ENCODE data around the gene SIPA1L3.

- TF ChIP-seq CTCF (IDR thresholded peaks at IDR 0.05) (no peak), POLR2A (IDR thresholded peaks at IDR 0.05) (no peak)
These were observed 275.7 kb downstream of the SIPA1L3 start for GRCh38 chr19:38182536-38183210.

Measured in adrenal gland (tissue), 5 donors.